GM19025 (cell line): ENCODE data around the gene WDR7.
"Not testable (repeated sequence)": the region's sequence is repeated elsewhere in the genome, so short reads cannot be mapped to it uniquely, and the experiment has no call there.

ENCODE experiments used
- ATAC-seq: cut with Tn5 transposase; IDR thresholded peaks from one replicate; pipeline ENCODE4 v1.9.1; 2021; ENCODE audit warnings: mild to moderate bottlenecking, low read depth, moderate library complexity; ENCODE audit not compliant: unreplicated experiment

The WDR7 gene

GRCh38 chr18:56652802-56653201 lies 1.6 kb downstream of the WDR7 start:
- no peak for ATAC-seq

DNA sequence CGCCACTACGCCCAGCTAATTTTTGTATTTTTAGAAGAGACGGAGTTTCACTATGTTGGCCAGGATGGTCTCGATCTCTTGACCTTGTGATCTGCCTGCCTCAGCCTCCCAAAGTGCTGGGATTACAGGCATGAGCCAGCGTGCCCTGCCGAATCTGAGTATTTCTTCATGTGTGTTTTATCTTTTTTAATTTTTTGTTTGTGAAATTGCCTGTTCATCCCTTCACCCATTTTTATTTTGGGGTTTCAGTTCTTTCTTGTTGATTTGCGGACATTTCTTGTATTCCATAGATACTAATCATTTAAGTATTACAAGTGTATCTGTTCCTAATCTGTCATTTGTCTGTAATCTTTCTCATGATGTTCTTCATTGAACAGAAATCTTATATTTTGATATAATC lies 3.1 kb downstream of the WDR7 start:
- not testable (repeated sequence) for ATAC-seq

DNA sequence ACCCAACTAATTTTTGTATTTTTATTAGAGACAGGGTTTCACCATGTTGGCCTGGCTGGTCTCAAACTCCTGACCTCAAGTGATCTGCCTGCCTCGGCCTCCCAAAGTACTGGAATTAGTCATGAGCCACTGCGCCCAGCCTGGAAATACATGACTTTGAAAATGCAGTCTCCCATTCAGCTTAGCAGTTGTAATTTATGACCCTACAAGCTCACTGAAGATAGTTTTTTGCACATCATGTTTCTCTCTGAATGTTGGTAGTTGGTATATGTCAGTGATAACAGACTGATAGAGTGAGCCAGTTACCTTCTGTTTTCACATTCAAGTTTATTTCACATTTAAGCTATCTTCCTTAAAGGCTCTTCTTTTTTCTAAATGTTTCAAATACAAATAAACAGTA lies 7.1 kb downstream of the WDR7 start:
- ATAC-seq = no peak

- ATAC-seq = no peak
Observed at GRCh38 chr18:56659111-56659510, 8.0 kb downstream of the WDR7 start.

- ATAC-seq = no peak
Observed at GRCh38 chr18:56660655-56661054, 9.5 kb downstream of the WDR7 start.

GRCh38 chr18:56661360-56662062 lies 10.4 kb downstream of the WDR7 start:
- ATAC-seq = no peak

GRCh38 chr18:56662063-56662408 lies 10.9 kb downstream of the WDR7 start:
- no peak for ATAC-seq

GRCh38 chr18:56662502-56662901 lies 11.3 kb downstream of the WDR7 start:
- no peak for ATAC-seq

- ATAC-seq = no peak
Observed at GRCh38 chr18:56662902-56663301, 11.7 kb downstream of the WDR7 start.

- ATAC-seq = no peak
Observed at GRCh38 chr18:56672391-56672790, 21.2 kb downstream of the WDR7 start.

DNA sequence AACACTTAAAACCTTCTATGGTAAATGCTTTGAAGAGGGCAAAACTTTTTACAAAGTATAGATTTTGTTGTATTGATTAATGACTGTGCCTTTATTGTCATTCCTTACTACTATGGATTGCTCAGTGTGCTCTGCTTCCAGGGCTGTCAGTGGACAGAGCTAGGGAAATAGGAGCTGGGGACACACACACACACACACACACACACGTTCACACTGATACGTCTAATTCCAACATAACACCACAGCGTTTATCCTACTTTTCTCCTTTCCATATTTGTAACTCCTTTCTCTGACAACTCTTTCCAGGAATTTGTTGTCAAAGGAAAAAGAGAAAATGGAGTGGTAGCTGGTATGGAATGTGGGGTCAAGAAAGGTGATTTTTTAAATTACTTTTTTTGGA lies 21.8 kb downstream of the WDR7 start:
- ATAC-seq = no peak

- no peak for ATAC-seq
Observed at GRCh38 chr18:56676639-56677038, 25.5 kb downstream of the WDR7 start.

GRCh38 chr18:56678836-56679565 lies 27.8 kb downstream of the WDR7 start:
- no peak for ATAC-seq

GRCh38 chr18:56684277-56684676 lies 33.1 kb downstream of the WDR7 start:
- ATAC-seq = no peak

DNA sequence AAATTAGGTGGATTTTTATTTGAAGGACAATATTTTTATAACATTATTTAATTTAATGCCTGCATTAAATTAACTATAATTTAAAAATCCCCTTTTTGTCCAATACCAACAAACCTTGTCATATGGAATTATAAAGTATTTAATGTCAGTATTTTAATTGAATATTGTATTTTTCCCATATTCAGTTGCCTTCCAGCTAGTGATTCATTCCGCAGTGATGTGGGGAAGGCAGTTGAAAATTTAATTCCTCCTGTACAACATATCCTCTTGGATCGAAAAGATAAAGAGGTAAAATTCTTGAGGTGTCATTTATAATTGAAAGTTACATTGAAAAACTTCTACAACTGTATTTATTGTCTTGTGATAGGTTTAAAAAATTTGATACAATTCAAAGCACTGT lies 40.4 kb downstream of the WDR7 start:
- no peak for ATAC-seq

DNA sequence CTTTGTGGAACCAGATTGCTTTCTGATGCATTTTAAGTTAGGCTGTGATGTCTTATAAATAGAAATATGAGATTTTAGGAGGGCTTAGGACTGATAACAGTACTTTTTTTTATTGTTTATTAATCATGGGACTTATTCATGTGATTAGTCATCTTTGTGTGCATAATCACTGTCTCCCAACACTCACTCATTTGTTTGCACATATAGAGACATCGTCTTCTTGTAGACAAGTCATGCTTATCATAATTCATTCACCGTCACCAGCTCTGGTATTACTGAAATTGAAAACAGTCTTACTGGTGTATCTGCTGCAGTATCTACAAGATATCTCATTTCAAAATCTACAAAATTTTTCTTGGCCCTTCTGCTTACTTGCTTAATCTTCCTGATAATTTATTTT lies 45.8 kb downstream of the WDR7 start:
- no peak for ATAC-seq

DNA sequence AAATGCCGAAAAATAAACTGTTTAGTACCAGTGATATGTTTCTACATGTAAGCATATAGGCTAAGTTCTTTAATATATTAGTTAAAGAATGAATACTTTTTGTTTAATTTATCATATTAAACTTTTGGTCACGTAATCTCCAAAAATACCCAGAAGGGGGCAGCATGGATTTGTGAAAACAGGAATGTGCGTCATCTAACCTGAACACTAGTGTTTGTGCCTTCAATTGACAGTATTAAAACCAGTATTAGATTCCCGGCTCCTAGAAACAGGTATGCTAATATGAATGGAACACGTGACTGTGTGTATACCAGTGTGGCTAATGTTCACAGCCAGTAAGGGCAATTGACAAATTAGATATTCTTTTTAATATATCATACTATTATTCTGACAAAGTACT lies 51.8 kb downstream of the WDR7 start:
- ATAC-seq = no peak

GRCh38 chr18:56709463-56709862 lies 58.3 kb downstream of the WDR7 start:
- ATAC-seq = peak; percentile 94

- ATAC-seq = no peak
Observed at GRCh38 chr18:56711708-56712445, 60.7 kb downstream of the WDR7 start.

DNA sequence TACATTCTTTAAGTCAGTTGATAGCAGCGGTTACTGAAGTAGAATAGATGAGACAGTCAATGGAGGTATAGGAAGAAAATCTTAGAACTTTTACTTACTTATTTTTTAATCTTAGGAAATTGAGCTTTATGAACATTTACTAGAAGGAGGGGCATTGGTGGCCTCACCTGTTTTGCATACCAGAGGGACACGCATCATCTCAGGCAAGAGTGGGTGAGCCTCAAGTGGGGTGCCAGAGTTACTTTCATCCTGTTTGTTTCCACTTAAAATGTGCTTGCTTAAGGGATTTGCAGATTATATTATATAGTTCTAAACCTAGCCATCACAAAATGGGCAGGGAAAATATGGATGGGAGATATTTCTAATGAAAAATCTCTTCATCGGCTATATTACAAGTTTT lies 61.6 kb downstream of the WDR7 start:
- ATAC-seq = no peak

DNA sequence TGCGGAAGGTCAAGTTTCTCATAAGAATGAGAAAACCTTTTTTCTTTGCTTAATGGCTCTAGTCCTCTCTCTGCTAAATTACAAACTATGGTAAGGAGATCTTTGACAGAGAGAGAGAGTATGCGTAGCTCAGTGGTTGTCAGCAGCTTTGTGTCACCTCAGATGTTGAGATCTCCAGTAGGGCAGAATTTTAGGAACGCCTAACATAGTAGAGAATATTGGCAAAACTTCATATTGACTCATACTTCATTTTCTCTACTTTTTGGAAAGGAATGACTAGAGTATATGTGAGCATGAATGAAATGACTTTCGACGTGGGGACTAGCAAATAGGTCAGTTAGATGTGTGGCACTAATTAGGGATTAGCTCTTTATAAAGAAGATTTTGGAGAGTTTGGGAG lies 64.0 kb downstream of the WDR7 start:
- ATAC-seq = no peak

DNA sequence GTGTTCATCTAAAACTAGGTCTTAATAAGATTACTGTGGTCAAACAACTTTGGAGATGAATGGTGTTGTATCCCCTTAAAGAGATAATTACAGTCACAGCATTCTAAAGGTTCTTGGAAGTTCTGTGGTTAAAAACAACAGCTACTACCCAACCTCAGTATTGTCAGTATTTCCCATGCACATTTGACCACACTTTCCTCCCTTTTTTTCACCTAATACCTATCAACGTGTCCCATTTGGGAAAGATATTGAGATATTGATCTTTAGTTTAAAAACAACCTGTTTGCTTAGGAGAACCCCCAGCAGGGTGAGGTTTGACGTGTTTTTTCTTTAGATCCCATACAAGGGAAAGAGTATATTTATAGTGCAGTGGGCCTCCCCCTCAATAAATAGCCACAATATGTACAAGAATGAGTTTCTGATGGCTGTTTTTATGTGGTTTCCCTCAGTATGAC lies 65.6 kb downstream of the WDR7 start:
- ATAC-seq = no peak
